Glomerular endothelial cell (primary cell): Measurements from ENCODE around the gene SLC15A4. TPM values are rescaled to one million over a fixed set of nuclear protein-coding genes. Genes with fewer than 3 reads are reported as not detected.
"Not testable (repeated sequence)": the region's sequence is repeated elsewhere in the genome, so short reads cannot be mapped to it uniquely, and the experiment has no call there.

ENCODE experiments used
- DNase-seq: peaks from one replicate; pipeline ENCODE4 v3.0.0-alpha.2; 2011; ENCODE audit warnings: low read depth, low spot score; ENCODE audit errors: extremely low read depth
- total RNA-seq: library from RNA; depleted of rRNA; stranded (reverse); fragments of >200 nt; gene quantifications from 2 replicates; pipeline ENCODE4 v1.2.3, GENCODE V29; 2015

SLC15A4 gene
- total RNA-seq, 1 donor from 2014 or later: 58.3 TPM

GRCh38 chr12:128815779-128816642, 7.7 kb downstream of the SLC15A4 start:
- DNase-seq: no peak

GRCh38 chr12:128814411-128815261, 9.1 kb downstream of the SLC15A4 start:
- DNase-seq: no peak

- no peak for DNase-seq
Observed at GRCh38 chr12:128813883-128814282, 9.9 kb downstream of the SLC15A4 start.

- no peak for DNase-seq
Observed at GRCh38 chr12:128813392-128813791, 10.4 kb downstream of the SLC15A4 start.

- no peak for DNase-seq
Observed at GRCh38 chr12:128811806-128812205, 12.0 kb downstream of the SLC15A4 start.

- no peak for DNase-seq
Observed at GRCh38 chr12:128810182-128811127, 13.3 kb downstream of the SLC15A4 start.

GRCh38 chr12:128808651-128809050, 15.1 kb downstream of the SLC15A4 start:
- DNase-seq: no peak

GRCh38 chr12:128807161-128807724, 16.5 kb downstream of the SLC15A4 start:
- DNase-seq: no peak

GRCh38 chr12:128806573-128806972, 17.2 kb downstream of the SLC15A4 start:
- no peak for DNase-seq

GRCh38 chr12:128805406-128805805, 18.4 kb downstream of the SLC15A4 start:
- not testable (repeated sequence) for DNase-seq

- no peak for DNase-seq
Observed at GRCh38 chr12:128804762-128805161, 19.0 kb downstream of the SLC15A4 start.

- no peak for DNase-seq
Observed at GRCh38 chr12:128803788-128804187, 20.0 kb downstream of the SLC15A4 start.

- DNase-seq: no peak
Observed at GRCh38 chr12:128802756-128803155, 21.0 kb downstream of the SLC15A4 start.

- DNase-seq: no peak
Observed at GRCh38 chr12:128801879-128802391, 21.8 kb downstream of the SLC15A4 start.

GRCh38 chr12:128800606-128801005, 23.2 kb downstream of the SLC15A4 start:
- no peak for DNase-seq

GRCh38 chr12:128798571-128799341, 25.0 kb downstream of the SLC15A4 start:
- no peak for DNase-seq

- DNase-seq: no peak
Observed at GRCh38 chr12:128797119-128798118, 26.3 kb downstream of the SLC15A4 start.
